DND-41 (cell line): ENCODE data around the gene IRS2.

ENCODE experiments used
- CTCF ChIP-seq: IDR thresholded peaks from 2 replicates; pipeline ENCODE4 v1.5.1; 2012; ENCODE audit warnings: borderline replicate concordance, low read length, moderate library complexity, mild to moderate bottlenecking; ENCODE audit not compliant: poor library complexity, severe bottlenecking; ENCODE audit errors: extremely low read depth
- EZH2 ChIP-seq: IDR thresholded peaks from 3 replicates; pipeline ENCODE4 v1.6.1; 2012; ENCODE audit warnings: borderline replicate concordance, low read depth, mild to moderate bottlenecking, moderate library complexity, low read length, inconsistent platforms; ENCODE audit not compliant: severe bottlenecking

GRCh38 chr13:109759609-109760008 lies 26.8 kb downstream of the IRS2 start:
- TF ChIP-seq CTCF = no peak
- no peak for TF ChIP-seq EZH2
